ENCODE data around the gene CAPN2. TPM values are rescaled to one million over a fixed set of nuclear protein-coding genes. Genes with fewer than 3 reads are reported as not detected.

Gene CAPN2
- total and polyA plus RNA-seq, 2 donors (not counting 1 experiment from before 2014, with no cell fraction given) = 63.9 to 79.6 TPM

DNA sequence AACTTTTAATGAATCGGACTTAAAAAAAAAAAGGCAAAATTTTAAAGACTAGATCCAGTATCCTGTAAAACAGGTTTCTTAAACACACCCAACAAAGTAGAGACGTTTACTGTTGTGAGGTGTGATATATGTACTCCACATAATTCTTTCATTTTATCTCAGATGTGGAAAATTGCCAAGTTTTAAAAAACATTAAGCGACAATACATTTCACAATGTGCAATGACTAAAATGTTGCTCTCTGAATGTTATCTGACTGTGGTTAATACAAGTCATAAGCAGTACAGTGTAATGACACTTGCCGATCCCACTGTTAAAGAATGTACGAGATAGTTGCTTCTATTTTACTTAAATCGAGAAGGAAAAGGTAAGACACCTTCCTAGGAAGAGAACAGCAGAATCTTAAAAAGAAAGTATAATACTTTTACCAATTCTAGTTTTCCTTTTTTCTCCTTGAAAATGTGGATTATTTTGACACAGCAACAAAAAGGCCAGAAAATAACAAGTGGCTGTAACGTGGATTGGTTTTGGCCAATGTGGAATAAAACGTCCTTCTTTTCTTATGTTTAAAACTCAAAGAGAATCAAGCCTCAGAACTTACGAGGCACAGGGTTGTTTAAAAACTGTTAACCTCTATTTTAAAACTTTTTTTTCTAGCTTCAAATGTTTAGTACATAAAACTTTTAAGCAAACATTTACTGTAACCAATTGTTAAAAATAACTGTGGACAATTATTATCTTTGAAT, 82.0 kb downstream of the CAPN2 start:
- H3K4me3 Mint-ChIP-seq = no peak overlapping the region
- Histone ChIP-seq H3K27ac (ENCODE audit: low read length in 2 of 2) (no peak overlapping the region), H3K4me2 (replicated peaks; ENCODE audit: low read depth, low read length, poor library complexity, severe bottlenecking) (no peak overlapping the region), H4K20me1 (ENCODE audit: control insufficient read depth, insufficient read depth, low read length, poor library complexity, severe bottlenecking) (no peaks in the 10 kb centered on the region), H3K4me1 (ENCODE audit: control insufficient read depth in 2 of 2, insufficient read depth in 2 of 2, low read length in 2 of 2) (no peaks in the 10 kb centered on the region), H3K9ac (ENCODE audit: low read length) (no peak overlapping the region), H3K4me3 (ENCODE audit: control extremely low read depth in 1 of 5, extremely low read depth in 1 of 5, insufficient read depth in 1 of 5, low read depth in 2 of 5, low read length in 4 of 5) (no peak overlapping the region), H3K9me3 (ENCODE audit: control extremely low read depth in 1 of 3, control insufficient read depth in 2 of 3, insufficient read depth in 1 of 3, low read length in 2 of 3) (no peaks in the 10 kb centered on the region), H3K27me3 (replicated peaks in 1 of 4; ENCODE audit: control extremely low read depth in 1 of 4, control insufficient read depth in 3 of 4, insufficient read depth in 4 of 4, low read length in 3 of 4) (no peaks in the 10 kb centered on the region), H3K36me3 (replicated peaks in 1 of 2; ENCODE audit: control extremely low read depth in 1 of 2, control insufficient read depth in 1 of 2, extremely low read depth in 1 of 2, insufficient read depth in 2 of 2, low read length in 1 of 2) (peaks cover 21 to 37% of the 10 kb centered on the region in 2 experiments), H2AFZ (ENCODE audit: insufficient read depth, low read depth, low read length, poor library complexity, severe bottlenecking) (no peak overlapping the region), H3K79me2 (ENCODE audit: control insufficient read depth, insufficient read depth, low read length) (no peaks in the 10 kb centered on the region)
- ATAC-seq (ENCODE audit: low read depth) (no peak), DNase-seq (no peak)
- intact Hi-C loops (cut with micrococcal nuclease) = no loop called here
- H3K9me3 Mint-ChIP-seq (ENCODE audit: insufficient read depth) = no peaks in the 10 kb centered on the region
- ChIA-PET POLR2A (no interaction called here), CTCF (no interaction called here)
- TF ChIP-seq, protein P1, sequence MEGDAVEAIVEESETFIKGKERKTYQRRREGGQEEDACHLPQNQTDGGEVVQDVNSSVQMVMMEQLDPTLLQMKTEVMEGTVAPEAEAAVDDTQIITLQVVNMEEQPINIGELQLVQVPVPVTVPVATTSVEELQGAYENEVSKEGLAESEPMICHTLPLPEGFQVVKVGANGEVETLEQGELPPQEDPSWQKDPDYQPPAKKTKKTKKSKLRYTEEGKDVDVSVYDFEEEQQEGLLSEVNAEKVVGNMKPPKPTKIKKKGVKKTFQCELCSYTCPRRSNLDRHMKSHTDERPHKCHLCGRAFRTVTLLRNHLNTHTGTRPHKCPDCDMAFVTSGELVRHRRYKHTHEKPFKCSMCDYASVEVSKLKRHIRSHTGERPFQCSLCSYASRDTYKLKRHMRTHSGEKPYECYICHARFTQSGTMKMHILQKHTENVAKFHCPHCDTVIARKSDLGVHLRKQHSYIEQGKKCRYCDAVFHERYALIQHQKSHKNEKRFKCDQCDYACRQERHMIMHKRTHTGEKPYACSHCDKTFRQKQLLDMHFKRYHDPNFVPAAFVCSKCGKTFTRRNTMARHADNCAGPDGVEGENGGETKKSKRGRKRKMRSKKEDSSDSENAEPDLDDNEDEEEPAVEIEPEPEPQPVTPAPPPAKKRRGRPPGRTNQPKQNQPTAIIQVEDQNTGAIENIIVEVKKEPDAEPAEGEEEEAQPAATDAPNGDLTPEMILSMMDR (IDR thresholded peaks at IDR 0.05) = no peak
- no peak for TF ChIP-seq EZH2 (IDR thresholded peaks at IDR 0.05; ENCODE audit: borderline replicate concordance, insufficient read depth, low read depth, low read length, poor library complexity, severe bottlenecking)
- WGBS (ENCODE audit: insufficient coverage) = no CpG with 5 or more reads among the region's 9 CpGs
- H3K27ac Mint-ChIP-seq = no peak overlapping the region
- peaks cover 7% of the 10 kb centered on the region for H3K4me1 Mint-ChIP-seq
- no peaks in the 10 kb centered on the region for H3K27me3 Mint-ChIP-seq

DNA sequence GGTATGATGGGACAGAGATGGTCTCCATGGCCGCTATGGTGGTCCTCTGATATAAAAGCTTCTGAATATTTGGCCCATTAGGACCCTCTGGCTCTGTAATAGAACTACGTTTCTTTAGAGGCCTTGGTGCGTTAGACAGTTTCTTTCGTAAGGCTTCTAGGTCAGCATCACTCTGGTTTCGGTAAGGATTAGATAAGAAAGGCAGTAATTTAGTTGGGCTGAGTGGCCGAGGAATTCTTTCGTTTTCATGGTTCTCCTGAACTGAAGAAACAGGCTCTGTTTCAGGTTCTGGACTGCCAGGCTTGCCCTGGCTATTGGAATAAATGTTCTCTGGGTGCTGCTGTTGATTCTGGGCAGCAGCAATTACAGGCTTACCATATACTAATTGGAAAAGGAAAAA, 83.9 kb downstream of the CAPN2 start:
- no peaks in the 10 kb centered on the region for H3K27me3 ChIP-seq (replicated peaks in 1 of 4; ENCODE audit: control extremely low read depth in 1 of 4, control insufficient read depth in 3 of 4, insufficient read depth in 4 of 4, low read length in 3 of 4)
- no peaks in the 10 kb centered on the region for H3K4me1 ChIP-seq (ENCODE audit: control insufficient read depth in 2 of 2, insufficient read depth in 2 of 2, low read length in 2 of 2)
- CTCF ChIA-PET = no interaction called here

More for the DNA sequence above, 83.9 kb downstream of the CAPN2 start:
- peaks cover 7% of the 10 kb centered on the region for H3K4me1 Mint-ChIP-seq
- H3K4me3 Mint-ChIP-seq = no peak overlapping the region
- no peaks in the 10 kb centered on the region for H3K27me3 Mint-ChIP-seq
- ATAC-seq (ENCODE audit: low read depth) (no peak), DNase-seq (no peak)
- WGBS (ENCODE audit: insufficient coverage) = 100% methylated on average over 7 of the region's 7 CpGs
- Histone ChIP-seq H3K36me3 (replicated peaks in 1 of 2; ENCODE audit: control extremely low read depth in 1 of 2, control insufficient read depth in 1 of 2, extremely low read depth in 1 of 2, insufficient read depth in 2 of 2, low read length in 1 of 2) (peaks cover 24 to 52% of the 10 kb centered on the region in 2 experiments), H3K79me2 (ENCODE audit: control insufficient read depth, insufficient read depth, low read length) (no peaks in the 10 kb centered on the region), H3K27ac (ENCODE audit: low read length in 2 of 2) (no peak overlapping the region), H4K20me1 (ENCODE audit: control insufficient read depth, insufficient read depth, low read length, poor library complexity, severe bottlenecking) (no peaks in the 10 kb centered on the region), H3K9ac (ENCODE audit: low read length) (no peak overlapping the region), H2AFZ (ENCODE audit: insufficient read depth, low read depth, low read length, poor library complexity, severe bottlenecking) (no peak overlapping the region), H3K4me2 (replicated peaks; ENCODE audit: low read depth, low read length, poor library complexity, severe bottlenecking) (no peak overlapping the region), H3K9me3 (ENCODE audit: control extremely low read depth in 1 of 3, control insufficient read depth in 2 of 3, insufficient read depth in 1 of 3, low read length in 2 of 3) (no peaks in the 10 kb centered on the region), H3K4me3 (ENCODE audit: control extremely low read depth in 1 of 5, extremely low read depth in 1 of 5, insufficient read depth in 1 of 5, low read depth in 2 of 5, low read length in 4 of 5) (no peak overlapping the region)
- no peak overlapping the region for H3K27ac Mint-ChIP-seq
- POLR2A ChIA-PET = no interaction called here
- intact Hi-C loops (cut with micrococcal nuclease) = no loop called here
- TF ChIP-seq, protein P1 (IDR thresholded peaks at IDR 0.05) = no peak
- TF ChIP-seq EZH2 (IDR thresholded peaks at IDR 0.05; ENCODE audit: borderline replicate concordance, insufficient read depth, low read depth, low read length, poor library complexity, severe bottlenecking) = no peak
- H3K9me3 Mint-ChIP-seq (ENCODE audit: insufficient read depth) = no peaks in the 10 kb centered on the region
